ENCODE measurements around the gene COL8A2. TPM values are rescaled to one million over a fixed set of nuclear protein-coding genes. Genes with fewer than 3 reads are reported as not detected.

COL8A2 gene
- total RNA-seq, 4 donors from 2014 or later, result 1.2 to 5.4 (median 1.7) TPM

- Histone ChIP-seq H3K4me3 (no peak overlapping the region), H3K9me3 (no peaks in the 10 kb centered on the region), H3K27ac (no peak overlapping the region), H3K36me3 (no peaks in the 10 kb centered on the region), H3K4me1 (peaks cover 0 to 13% (median 10%) of the 10 kb centered on the region in 4 donors), H3K27me3 (peaks cover 20% of the 10 kb centered on the region)
- in situ Hi-C loops (cut with MboI; ENCODE audit: low pct_ligation_motif_present in 1 of 4, low pct_unique_long_range_greater_than_20kb in 1 of 4, low sequenced_read_pairs in 3 of 4) (no loop called here), intact Hi-C loops (cut with DNase I; ENCODE audit: low total_unique reads) (no loop called here)
- WGBS, 2 donors (ENCODE audit: low coverage in 1 of 2), result 80 to 87% methylated on average over 2 to 11 of the region's 11 CpGs
- DNase-seq, result no peak
- no peak for TF ChIP-seq POLR2AphosphoS5 (IDR thresholded peaks at IDR 0.05)
- TF ChIP-seq POLR2A (IDR thresholded peaks at IDR 0.05), result no peak
- TF ChIP-seq EP300 (IDR thresholded peaks at IDR 0.05; ENCODE audit: low read depth), result no peak
- no peak for TF ChIP-seq CTCF (IDR thresholded peaks at IDR 0.05)
Observed at GRCh38 chr1:36128126-36128904, 3.3 kb upstream of the COL8A2 start.

- H3K27ac ChIP-seq, result no peak overlapping the region
- H3K4me3 ChIP-seq, result no peak overlapping the region
- H3K4me1 ChIP-seq, result peaks cover 0 to 9% (median 7%) of the 10 kb centered on the region in 4 donors
- no peaks in the 10 kb centered on the region for H3K9me3 ChIP-seq
- intact Hi-C loops (cut with DNase I; ENCODE audit: low total_unique reads) (no loop called here), in situ Hi-C loops (cut with MboI; ENCODE audit: low pct_ligation_motif_present in 1 of 4, low pct_unique_long_range_greater_than_20kb in 1 of 4, low sequenced_read_pairs in 3 of 4) (no loop called here)
- TF ChIP-seq CTCF (IDR thresholded peaks at IDR 0.05) (no peak), EP300 (IDR thresholded peaks at IDR 0.05; ENCODE audit: low read depth) (no peak), POLR2AphosphoS5 (IDR thresholded peaks at IDR 0.05) (no peak), POLR2A (IDR thresholded peaks at IDR 0.05) (no peak)
- 63% methylated on average over 7 of the region's 7 CpGs; no CpG with 5 or more reads in 1 of the 2 donors for WGBS, 2 donors (ENCODE audit: low coverage in 1 of 2)
- no peaks in the 10 kb centered on the region for H3K36me3 ChIP-seq
- no peak for DNase-seq
- peaks cover 20% of the 10 kb centered on the region for H3K27me3 ChIP-seq
Observed at GRCh38 chr1:36126797-36127500, 1.9 kb upstream of the COL8A2 start.

- in situ Hi-C loops (cut with MboI; ENCODE audit: low pct_ligation_motif_present in 1 of 4, low pct_unique_long_range_greater_than_20kb in 1 of 4, low sequenced_read_pairs in 3 of 4) (no loop called here), intact Hi-C loops (cut with DNase I; ENCODE audit: low total_unique reads) (no loop called here)
- no peak overlapping the region for H3K27ac ChIP-seq
- no peak for DNase-seq
- H3K4me1 ChIP-seq, result peaks cover 0 to 9% (median 7%) of the 10 kb centered on the region in 4 donors
- H3K4me3 ChIP-seq, result no peak overlapping the region
- no peaks in the 10 kb centered on the region for H3K9me3 ChIP-seq
- peaks cover 20% of the 10 kb centered on the region for H3K27me3 ChIP-seq
- no peaks in the 10 kb centered on the region for H3K36me3 ChIP-seq
- TF ChIP-seq EP300 (IDR thresholded peaks at IDR 0.05; ENCODE audit: low read depth) (no peak), POLR2A (IDR thresholded peaks at IDR 0.05) (no peak), POLR2AphosphoS5 (IDR thresholded peaks at IDR 0.05) (no peak), CTCF (IDR thresholded peaks at IDR 0.05) (no peak)
- 81 to 83% methylated on average over 17 to 21 of the region's 21 CpGs for WGBS, 2 donors (ENCODE audit: low coverage in 1 of 2)
Observed at GRCh38 chr1:36126005-36126716, 1.1 kb upstream of the COL8A2 start.
